Coronary artery (tissue), 2 donors: Measurements from ENCODE around the gene RAVER1.

Experiments used
- DNase-seq: peaks from one replicate; pipeline ENCODE4 v3.0.0-alpha.2; 2017; ENCODE audit warnings: low spot score
- H3K27ac ChIP-seq, 2 donors: fragments of 200-600 bp; sonication (generic); one replicate each; pipeline ENCODE4 v1.5.1; 2016 to 2019
- H3K4me3 ChIP-seq: fragments of 200-600 bp; sonication (generic); 2 replicates; pipeline ENCODE4 v1.5.1; 2016; ENCODE audit warnings: mild to moderate bottlenecking, moderate library complexity
- CTCF ChIP-seq: fragments of 200-600 bp; sonication (generic); IDR thresholded peaks from one replicate; pipeline ENCODE4 v1.5.1; 2019; ENCODE audit warnings: antibody characterized with exemption

RAVER1 gene

GRCh38 chr19:10268071-10268470 is 65.3 kb downstream of the RAVER1 start:
- TF ChIP-seq CTCF, result no peak
- Histone ChIP-seq H3K27ac (peak overlapping the region in 1 of 2 donors; percentile 64), H3K4me3 (no peak overlapping the region)
- no peak for DNase-seq

GRCh38 chr19:10266706-10267105 is 66.6 kb downstream of the RAVER1 start:
- Histone ChIP-seq H3K4me3 (no peak overlapping the region), H3K27ac (no peak overlapping the region)
- no peak for DNase-seq
- no peak for TF ChIP-seq CTCF
